Activated CD8-positive, alpha-beta T cell treated with anti-CD3 and anti-CD28 coated beads for 36 hours (primary cell): ENCODE results near the gene NXN. TPM values are rescaled to one million over a fixed set of nuclear protein-coding genes. Genes with fewer than 3 reads are reported as not detected.

Source experiments
- ATAC-seq: fragments of 200-7000 bp; cut with Tn5 transposase; one replicate; pipeline ENCODE4 v1.10.0; 2021; ENCODE audit warnings: mild to moderate bottlenecking, moderate library complexity
- CTCF ChIA-PET: fragments of 350-600 bp; sonication (Branson Sonifier 250); formaldehyde crosslinking; loops from one replicate; lab custom pipeline; 2021; ENCODE audit warnings: antibody characterized with exemption; lab: Charles Lee
- POLR2A ChIA-PET: fragments of 350-600 bp; sonication (Branson Sonifier 250); formaldehyde crosslinking; loops from one replicate; lab custom pipeline; 2021; ENCODE audit warnings: antibody characterized with exemption; lab: Charles Lee
- DNase-seq: peaks from one replicate; pipeline ENCODE4 v3.0.0-alpha.2; 2020
- H3K27ac Mint-ChIP-seq: one replicate; pipeline ENCODE4 v1.8.0; 2021; ENCODE audit warnings: mild to moderate bottlenecking, mixed read lengths
- H3K27me3 Mint-ChIP-seq: one replicate; pipeline ENCODE4 v1.8.0; 2021; ENCODE audit warnings: mixed read lengths
- H3K36me3 Mint-ChIP-seq: one replicate; pipeline ENCODE4 v1.8.0; 2021; ENCODE audit warnings: low read depth, mixed read lengths
- H3K4me1 Mint-ChIP-seq: one replicate; pipeline ENCODE4 v1.8.0; 2021; ENCODE audit warnings: low read depth, mixed read lengths
- H3K4me3 Mint-ChIP-seq: one replicate; pipeline ENCODE4 v1.8.0; 2021; ENCODE audit warnings: mild to moderate bottlenecking, moderate library complexity, mixed read lengths
- H3K9me3 Mint-ChIP-seq: one replicate; pipeline ENCODE4 v1.8.0; 2021; ENCODE audit warnings: mixed read lengths
- intact Hi-C: fragments of 100-400 bp; cut with micrococcal nuclease; formaldehyde crosslinking; loops from one replicate; pipeline ENCODE4 v1.10.0; 2022
- total RNA-seq, 2 experiments: library from RNA; stranded (reverse); gene quantifications; one replicate each; pipeline ENCODE4 v1.2.3, GENCODE V29; 2021
- TF ChIP-seq, protein P1 (sequence below): fragments of 200-600 bp; IDR thresholded peaks from one replicate; pipeline ENCODE4 v1.8.0; 2022; ENCODE audit warnings: antibody characterized with exemption, mild to moderate bottlenecking

NXN gene
- total RNA-seq, 2 experiments from 2014 or later, result 1.2 to 1.4 TPM

DNA sequence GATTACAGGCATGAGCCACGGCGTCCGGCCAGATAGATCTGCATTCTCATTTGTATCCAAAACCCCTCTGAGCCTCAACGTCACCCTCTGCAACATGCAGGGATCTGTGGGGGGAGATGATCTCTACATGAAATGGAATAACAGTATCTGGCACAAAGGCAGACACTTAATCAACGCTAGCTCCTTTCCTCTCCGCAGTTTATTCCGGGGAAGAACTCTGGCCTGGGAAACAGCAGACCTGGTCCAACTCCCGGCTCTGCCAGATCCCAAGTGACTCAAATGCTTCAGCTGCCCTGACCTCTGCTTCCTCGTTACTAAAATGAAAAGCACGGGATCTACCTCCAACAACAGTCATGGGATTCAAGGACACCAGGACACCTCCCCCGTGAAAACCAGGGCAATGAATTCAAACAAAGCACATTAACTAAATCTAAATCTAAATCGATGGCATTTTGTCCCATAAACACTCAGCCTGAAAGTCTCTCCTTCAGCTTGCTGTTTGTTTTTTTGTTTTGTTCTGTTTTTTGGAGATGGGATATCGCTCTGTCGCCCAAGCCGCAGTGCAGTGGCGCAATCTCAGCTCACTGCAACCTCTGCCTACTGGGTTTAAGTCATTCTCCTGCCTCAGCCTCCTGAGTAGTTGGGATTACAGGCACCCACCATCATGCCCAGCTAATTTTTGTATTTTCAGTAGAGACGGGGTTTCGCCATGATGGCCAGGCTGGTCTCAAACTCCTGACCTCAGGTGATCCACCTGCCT, 78.2 kb downstream of the NXN start:
- intact Hi-C loops, result no loop called here
- Mint-ChIP-seq H3K36me3 (no peaks in the 10 kb centered on the region), H3K4me3 (no peak overlapping the region), H3K27me3 (peaks cover 38% of the 10 kb centered on the region), H3K9me3 (no peaks in the 10 kb centered on the region), H3K27ac (no peak overlapping the region), H3K4me1 (no peaks in the 10 kb centered on the region)
- TF ChIP-seq, protein P1, sequence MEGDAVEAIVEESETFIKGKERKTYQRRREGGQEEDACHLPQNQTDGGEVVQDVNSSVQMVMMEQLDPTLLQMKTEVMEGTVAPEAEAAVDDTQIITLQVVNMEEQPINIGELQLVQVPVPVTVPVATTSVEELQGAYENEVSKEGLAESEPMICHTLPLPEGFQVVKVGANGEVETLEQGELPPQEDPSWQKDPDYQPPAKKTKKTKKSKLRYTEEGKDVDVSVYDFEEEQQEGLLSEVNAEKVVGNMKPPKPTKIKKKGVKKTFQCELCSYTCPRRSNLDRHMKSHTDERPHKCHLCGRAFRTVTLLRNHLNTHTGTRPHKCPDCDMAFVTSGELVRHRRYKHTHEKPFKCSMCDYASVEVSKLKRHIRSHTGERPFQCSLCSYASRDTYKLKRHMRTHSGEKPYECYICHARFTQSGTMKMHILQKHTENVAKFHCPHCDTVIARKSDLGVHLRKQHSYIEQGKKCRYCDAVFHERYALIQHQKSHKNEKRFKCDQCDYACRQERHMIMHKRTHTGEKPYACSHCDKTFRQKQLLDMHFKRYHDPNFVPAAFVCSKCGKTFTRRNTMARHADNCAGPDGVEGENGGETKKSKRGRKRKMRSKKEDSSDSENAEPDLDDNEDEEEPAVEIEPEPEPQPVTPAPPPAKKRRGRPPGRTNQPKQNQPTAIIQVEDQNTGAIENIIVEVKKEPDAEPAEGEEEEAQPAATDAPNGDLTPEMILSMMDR, result no peak
- ATAC-seq, result no peak
- POLR2A ChIA-PET, result no interaction called here
- CTCF ChIA-PET, result interaction anchor here (2.0 kb wide), 1 partner anchor 22 kb away, joined by 5 read pairs; no protein-coding TSS in a partner anchor
- DNase-seq, result no peak

DNA sequence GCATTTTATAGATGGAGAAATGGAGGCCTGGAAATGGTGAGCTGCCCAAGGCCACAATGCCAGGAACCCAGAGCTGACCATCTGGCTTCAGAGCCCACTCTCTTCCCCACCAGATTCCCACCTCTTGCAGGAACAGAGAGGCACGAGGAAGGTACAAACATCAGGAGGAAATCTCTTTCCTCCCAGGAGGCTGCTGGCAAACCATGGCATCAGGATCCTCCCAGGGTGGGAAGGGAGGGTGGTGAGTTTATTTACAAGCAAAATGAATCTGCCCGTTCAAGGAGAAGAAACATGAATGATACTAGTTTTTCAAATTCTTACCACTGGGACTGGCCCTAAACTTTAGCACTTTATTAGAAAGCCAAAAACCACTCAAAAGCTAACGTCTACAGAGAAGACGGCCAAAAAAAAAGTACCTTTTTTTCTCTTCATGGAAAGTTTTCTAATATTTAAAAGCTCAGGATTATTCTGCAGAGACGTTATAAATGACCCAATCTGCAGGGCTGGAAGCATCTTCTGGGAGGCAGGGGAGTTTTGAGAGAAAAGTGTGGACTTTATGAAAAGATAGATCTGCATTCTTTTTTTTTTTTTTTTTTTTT, 79.1 kb downstream of the NXN start:
- no peaks in the 10 kb centered on the region for H3K9me3 Mint-ChIP-seq
- ChIA-PET POLR2A (interaction anchor here (0.6 kb wide), 1 partner anchor 45 kb away, joined by 3 read pairs; no protein-coding TSS in a partner anchor), CTCF (interaction anchor here (1.3 to 2.0 kb wide), 3 partner anchors 19 to 22 kb away, joined by 4 to 5 read pairs (median 5); no protein-coding TSS in a partner anchor)
- TF ChIP-seq, protein P1, result no peak
- no peak overlapping the region for H3K4me3 Mint-ChIP-seq
- no peaks in the 10 kb centered on the region for H3K36me3 Mint-ChIP-seq
- H3K27ac Mint-ChIP-seq, result no peak overlapping the region
- intact Hi-C loops, result no loop called here
- ATAC-seq, result no peak
- H3K27me3 Mint-ChIP-seq, result peaks cover 37% of the 10 kb centered on the region
- no peaks in the 10 kb centered on the region for H3K4me1 Mint-ChIP-seq
- DNase-seq, result no peak

DNA sequence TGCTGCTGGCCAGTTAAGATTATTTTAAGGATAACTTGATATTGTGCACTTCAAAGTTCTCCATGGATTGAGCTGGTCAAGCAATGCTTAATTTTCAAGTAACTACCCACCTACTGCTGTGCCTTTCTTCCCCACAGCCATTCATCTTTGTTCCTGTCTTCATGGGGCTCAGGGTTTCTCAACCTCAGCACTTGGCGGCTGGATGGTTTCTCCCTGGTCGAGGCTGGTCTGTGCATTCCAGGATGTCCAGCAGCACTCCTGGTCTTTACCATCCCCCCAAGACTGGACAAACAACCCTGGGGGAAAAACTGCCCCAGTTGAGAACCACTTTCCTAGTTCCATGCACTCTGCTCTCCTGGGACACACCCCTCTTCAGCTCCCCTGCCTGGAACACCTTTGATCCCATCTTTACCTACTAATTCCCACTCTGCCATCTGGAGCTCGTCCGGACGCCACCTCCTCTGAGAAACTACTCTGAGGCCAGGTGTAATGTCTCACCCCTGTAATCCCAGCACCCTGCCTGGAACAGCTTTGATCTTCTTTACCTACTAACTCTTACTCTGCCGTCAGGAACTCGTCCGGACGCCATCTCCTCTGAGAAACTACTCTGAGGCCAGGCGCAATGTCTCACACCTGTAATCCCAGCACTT, 81.5 kb downstream of the NXN start:
- Mint-ChIP-seq H3K9me3 (no peaks in the 10 kb centered on the region), H3K4me1 (no peaks in the 10 kb centered on the region), H3K4me3 (no peak overlapping the region), H3K27ac (no peak overlapping the region), H3K36me3 (no peaks in the 10 kb centered on the region), H3K27me3 (peaks cover 31% of the 10 kb centered on the region)
- ATAC-seq (no peak), DNase-seq (no peak)
- ChIA-PET POLR2A (no interaction called here), CTCF (no interaction called here)
- TF ChIP-seq, protein P1, result no peak
- intact Hi-C loops, result no loop called here

DNA sequence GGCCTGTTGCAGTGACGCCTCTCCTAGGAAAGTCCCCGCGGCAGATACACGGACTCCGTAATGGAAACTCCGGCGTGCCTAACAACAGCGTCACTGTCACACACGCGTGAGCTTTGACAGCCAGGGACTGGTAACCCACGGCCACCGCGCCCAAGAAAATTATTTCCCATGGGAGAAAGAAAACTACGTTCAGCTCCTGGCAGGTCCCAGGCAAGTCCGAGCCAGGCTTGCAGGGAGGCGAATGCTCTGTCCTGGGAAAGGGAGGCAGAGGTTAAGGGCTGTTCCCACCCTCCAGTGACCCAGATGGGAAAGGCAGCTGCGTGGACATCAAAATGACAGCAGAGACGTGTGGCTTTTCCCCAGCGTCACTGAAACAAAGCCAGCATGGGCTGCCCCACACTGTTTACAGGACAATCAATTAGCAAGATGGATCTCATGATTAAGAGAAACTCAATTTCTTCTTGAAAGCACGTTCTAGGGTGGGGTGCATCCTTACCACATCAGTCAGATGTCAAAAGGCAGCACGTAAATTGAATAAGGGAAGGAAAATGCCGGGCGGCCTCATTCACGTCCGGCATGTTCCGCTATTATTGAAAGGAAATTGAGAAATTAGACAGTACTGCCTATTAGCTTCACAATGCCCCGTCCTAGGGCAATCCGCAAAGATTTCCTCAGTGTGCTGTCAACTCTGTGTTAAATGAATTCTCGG, 82.5 kb downstream of the NXN start:
- Mint-ChIP-seq H3K27ac (no peak overlapping the region), H3K9me3 (no peaks in the 10 kb centered on the region), H3K4me1 (no peaks in the 10 kb centered on the region), H3K4me3 (no peak overlapping the region), H3K27me3 (peaks cover 30% of the 10 kb centered on the region), H3K36me3 (no peaks in the 10 kb centered on the region)
- TF ChIP-seq, protein P1, result no peak
- intact Hi-C loops, result no loop called here
- ChIA-PET CTCF (no interaction called here), POLR2A (interaction anchor here (0.6 kb wide), 1 partner anchor 34 kb away, joined by 3 read pairs; no protein-coding TSS in a partner anchor)
- ATAC-seq, result no peak
- no peak for DNase-seq
